SW480 (cell line): ENCODE measurements around the gene PRPF4.

ENCODE experiments used
- DNase-seq: peaks from one replicate; pipeline ENCODE4 v3.0.0-alpha.2; 2016; ENCODE audit warnings: low spot score

Gene PRPF4

DNA sequence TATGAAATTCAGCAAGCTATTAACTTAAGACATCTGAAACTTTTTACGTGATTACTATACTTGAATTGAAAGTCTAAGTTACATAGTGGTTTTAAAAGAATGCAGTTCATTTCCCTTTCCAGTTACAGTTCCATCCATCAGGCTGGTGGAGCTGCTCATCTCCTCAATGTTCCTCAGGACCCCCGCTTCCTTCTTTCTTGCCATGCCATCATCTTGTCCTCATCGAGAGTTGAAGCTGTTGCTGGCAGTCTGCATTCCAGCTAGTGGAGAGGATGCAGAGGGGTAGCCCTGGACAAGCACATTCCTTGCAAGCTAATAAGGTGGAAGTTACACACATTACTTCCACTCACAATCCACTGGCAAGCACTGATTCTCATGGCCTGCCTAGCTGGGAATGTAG, 36.5 kb downstream of the PRPF4 start:
- DNase-seq = no peak

DNA sequence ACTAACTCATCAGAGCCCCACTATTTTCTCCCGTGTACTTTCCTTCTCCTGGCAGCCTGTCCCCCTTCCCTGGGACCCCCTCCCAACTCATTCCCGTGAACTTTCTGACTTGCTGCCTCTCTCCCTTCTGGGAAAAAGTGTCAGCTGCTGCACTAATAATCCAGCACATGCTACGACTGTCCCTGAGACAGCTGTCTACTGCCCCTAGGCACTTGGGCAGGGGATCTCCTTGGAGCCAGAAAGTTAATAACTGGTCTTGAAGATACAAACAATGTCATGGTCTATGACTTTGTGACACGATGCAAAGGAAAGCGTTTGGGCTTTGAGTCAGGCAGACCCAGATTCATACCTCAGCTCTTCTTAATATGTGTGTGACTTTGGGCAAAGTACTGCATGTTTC, 37.8 kb downstream of the PRPF4 start:
- DNase-seq = no peak

DNA sequence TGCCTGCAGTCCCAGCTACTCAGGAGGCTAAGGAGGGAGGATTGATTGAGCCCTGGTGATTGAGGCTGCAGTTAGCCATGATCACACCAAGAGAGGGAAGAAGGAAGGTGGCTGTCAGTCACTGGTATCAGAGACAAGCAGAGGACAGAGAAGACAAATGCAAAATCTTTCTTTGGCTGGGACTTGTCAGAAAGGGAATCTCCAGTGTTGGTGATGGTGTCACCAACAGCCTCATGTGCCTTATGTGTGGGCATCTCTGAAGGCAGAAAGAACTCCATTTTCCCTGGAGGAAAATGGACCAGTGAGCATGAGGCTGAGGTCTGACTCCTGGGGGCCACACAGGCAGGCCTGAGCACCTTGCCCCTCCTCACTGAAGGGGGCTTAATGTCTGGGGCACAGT, 39.8 kb downstream of the PRPF4 start:
- no peak for DNase-seq

DNA sequence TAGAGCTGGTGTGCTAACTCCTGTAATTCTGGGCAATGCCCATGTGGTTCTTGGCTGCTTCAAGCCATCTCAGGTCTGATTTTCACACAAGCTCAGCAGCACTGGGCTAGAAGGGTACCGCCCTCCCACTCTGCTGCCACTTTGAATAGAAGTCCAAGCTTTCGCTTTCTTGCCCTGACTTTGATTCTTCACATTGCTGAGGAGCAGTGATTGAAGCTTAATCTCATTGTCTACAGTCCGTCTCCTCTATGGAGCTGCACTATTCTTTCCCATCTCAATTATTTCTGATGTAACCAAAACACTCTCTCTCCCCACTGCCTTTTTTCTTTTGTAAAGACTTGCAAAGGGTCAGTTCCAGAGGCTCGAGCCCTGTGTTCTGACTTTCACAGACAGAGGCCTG, 40.6 kb downstream of the PRPF4 start:
- DNase-seq = no peak

DNA sequence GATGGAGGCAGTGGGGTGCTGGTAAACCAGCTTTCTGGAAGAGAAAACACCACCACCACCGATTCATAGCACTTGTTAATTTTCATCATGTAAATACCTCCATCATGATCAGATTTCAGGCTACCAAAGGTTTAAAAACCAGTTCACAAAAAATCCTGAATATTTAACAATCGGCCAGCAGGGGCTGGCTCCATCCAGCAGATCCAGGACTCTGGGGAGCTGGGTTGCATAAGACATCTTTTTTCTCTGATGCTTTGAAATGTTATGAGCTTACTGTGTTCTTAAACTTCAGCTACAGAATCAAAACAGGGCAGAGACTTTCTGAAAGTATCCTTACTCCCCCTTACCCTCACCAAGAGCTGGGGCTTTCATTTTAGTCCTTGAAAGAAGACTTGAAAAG, 42.3 kb downstream of the PRPF4 start:
- no peak for DNase-seq

DNA sequence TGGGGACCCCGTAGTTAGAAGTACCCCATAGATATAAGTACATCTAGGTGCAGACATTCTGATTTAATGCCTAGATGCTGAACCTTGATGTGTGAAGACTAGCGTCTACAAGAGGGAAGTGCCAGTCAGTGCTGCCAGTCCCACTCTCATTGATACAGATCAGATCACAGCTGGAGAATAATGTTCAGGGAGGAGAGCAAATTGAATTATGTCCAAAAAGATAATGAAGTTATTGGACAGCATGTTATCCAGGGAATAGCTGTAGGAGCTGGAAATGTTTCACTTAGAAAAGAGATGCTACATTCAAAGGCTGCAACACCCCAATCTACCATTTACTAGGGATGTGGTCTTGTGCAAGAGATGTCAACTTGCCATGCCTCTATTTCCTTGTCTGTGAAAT, 43.6 kb downstream of the PRPF4 start:
- DNase-seq = no peak

DNA sequence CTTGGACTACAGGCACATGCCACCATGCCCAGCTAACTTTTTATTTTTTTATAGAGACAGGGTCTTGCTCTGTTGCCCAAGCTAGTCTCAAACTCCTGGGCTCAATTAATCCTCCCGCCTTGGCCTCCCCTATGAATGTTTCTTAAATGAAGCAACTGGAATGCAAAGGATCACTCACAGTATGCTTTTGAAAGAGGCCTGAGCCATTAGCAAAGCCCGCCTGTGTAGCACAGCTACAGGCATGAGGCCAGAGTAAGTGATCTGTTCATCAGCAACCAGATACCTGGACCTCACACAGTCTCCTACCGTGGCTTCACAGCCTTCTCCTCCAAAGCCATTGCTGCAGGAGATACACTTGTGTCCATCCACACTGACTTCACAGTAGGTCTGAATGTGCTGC, 44.6 kb downstream of the PRPF4 start:
- no peak for DNase-seq

DNA sequence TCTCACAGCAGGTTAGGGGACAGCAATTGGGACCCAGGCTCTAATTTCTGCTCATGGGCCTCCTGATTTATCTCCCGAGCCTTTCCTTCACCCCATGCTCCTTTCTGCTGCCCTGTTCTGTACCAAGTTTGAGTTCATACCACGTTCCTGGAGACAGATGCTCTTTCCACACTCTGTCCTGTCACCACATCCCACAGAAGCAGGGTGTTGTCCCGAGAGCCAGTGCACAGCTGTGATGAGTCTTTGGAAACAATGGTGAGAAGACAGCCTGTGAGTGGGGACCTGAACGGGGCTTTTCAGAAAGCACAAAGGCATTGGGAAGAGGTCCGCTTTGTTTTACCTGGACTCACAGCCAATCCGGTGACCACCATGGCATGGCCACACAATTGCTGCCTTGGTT, 47.2 kb downstream of the PRPF4 start:
- no peak for DNase-seq

DNA sequence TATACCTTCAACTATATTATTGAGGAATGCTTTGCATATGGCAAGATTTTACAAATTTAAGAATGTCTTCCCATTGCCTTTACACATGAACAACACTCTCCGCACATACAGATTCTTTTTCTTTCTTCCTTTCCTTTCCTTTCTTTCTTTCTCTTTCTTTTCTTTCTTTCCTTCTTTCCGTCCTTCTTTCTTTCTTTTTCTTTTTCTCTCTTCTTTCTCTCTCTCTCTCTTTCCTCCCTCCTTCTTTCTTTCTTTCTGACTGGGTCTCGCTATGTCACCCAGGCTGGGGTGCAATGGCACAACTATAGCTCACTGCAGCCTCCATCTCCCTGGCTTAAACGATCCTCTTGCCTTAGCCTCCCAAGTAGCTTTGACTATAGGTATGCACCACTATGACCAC, 50.8 kb downstream of the PRPF4 start:
- DNase-seq = no peak

DNA sequence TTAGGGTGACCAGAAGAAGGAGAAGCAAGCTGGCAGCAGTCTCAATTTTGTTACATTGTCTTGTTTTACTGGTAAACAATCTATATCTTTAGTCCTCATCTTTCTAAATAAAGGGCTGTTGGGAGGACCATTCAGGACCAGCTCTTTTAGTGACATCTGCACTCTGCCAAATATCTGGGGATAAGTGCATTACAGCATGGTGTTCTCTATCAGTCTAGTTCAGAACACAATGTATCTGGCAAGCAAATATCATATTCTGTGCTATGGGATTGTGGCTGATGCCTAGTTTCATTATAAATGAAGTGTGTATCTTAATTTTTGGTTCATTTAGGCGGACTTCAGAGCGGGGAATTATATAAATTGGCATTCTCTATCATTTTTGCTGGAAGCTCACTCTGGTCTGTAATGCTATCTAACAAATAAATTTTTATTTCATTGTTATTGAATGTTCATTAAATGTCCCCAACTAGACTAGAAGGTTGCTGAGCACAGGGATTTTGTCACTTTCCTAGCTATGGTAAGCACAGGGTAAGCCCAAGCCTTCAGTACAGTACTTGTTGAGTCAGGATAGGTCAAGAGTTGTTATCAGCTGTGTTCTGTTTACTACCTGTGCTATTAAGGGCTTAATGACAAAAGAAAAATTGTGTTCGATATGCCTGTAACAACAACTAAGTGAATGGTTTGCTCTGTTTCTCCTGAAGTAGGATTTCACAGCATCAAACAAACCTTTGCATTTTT, 52.8 kb downstream of the PRPF4 start:
- DNase-seq = no peak

DNA sequence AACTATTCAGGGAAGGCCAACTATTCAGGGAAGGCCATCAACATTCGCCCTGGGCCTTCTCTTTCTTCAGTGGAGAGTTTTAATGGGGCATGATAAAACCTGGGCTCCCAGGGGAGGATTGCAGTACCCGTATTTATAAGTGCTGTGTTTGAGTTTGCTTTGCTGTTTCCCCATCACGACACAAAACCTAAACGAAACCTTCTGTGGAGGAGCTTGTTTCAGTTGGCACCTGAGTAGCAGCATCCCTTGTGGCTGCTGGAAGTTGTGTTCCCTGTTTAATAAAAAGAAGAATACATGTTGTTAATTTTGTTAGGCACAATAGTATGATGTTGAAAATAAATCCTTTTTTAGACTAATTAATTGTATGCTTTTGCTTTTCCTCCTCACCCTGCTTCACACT, 56.3 kb downstream of the PRPF4 start:
- DNase-seq = no peak

DNA sequence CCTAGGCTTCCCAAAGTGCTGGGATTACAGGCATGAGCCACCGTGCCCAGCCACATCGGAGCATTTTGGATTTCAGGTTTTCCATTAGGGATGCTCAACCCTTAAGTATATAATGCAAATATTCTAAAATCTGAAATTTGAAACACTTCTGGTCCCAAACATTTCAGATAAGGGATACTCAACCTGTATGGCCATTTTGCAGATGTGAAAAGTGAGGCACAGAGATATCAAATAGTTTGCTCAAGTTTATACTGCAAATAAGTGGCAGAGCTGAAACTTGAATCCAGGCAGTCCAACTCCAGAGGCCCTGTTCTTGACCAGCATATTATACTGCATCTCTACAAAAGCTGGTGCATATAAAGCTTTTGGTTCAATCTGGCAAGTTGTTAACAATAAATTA, 62.3 kb downstream of the PRPF4 start:
- no peak for DNase-seq

DNA sequence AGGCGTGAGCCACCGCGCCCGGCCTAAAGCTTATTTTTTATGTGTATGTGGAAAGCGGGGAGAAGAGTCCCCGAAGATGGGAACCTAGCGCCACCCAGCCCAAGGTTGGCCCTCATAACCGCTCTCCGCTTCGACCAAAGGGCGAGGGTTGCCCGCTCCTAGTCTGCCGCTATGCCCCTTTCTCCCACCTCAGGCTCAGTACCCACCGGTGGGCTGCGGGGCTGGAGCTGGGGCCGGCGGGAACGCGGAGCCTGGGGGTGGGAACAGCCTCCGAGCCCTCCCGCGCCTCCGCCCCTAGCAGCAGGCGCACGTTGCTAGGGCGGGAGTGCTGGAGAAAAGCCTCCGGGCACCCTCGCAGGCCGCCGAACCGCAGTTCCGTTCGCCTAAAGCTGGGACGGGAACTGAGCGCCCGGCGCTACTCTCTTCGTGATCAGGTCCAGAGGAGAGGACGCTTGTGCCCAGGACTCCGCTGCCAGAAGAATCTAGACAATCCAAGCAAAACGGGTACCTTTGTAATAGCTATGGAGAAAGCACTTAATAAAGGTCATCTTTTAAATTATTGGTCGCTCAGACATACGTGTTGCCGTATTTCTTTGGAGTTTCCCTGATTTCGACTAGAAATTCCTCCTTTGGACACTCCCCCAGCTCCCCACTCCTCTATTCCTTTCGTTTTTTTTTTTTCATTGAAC, 64.7 kb downstream of the PRPF4 start, which contains the start of gene WDR31:
TSS of gene WDR31 (minus strand) at position 265 of the 689 bp plus-strand sequence. CDS start 8,253 bp downstream, outside the sequence.
- DNase-seq = peak; percentile 85

DNA sequence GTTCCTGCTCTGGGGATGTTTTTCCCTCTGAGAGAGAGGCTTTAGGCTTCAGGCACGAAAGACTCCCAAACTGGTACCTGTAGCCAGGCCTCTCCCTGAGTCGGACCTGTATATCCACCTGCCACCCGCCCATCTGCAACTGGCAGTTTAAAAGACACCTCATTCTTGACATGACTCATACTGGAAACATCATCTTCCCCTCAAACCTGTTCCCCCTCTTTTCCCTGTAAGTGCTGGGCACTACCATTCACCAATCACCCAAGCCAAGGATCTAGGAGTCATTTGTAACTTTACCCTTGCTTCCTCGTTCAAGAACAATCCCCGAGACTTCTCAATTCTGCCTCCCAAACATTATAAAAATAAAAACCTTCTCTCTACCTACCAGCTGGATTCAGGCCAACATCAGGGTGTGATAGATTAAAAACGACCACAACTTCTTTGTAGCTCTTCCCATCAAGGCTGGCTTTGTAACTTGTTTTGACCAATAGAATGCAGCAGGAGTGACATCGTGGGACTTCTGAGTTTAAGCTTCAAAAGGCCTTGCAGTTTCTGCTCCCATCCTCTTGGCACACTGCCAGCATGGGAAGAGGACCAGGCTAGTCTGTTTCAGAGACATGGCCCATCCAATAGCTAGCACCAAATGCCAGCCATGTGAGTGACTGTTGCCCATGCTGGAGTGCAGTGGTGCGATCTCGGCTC, 66.4 kb downstream of the PRPF4 start:
- peak; percentile 50 for DNase-seq
